IPS-NIHi7 (cell line): Measurements from ENCODE around the gene ATOSB.
A peak's percentile ranks its signal among the peaks of the same experiment; 100 is the strongest.

Experiments used
- DNase-seq: peaks from one replicate; pipeline ENCODE4 v3.0.0; 2012; ENCODE audit warnings: mixed read lengths; ENCODE audit errors: extremely low spot score

ATOSB gene

DNA sequence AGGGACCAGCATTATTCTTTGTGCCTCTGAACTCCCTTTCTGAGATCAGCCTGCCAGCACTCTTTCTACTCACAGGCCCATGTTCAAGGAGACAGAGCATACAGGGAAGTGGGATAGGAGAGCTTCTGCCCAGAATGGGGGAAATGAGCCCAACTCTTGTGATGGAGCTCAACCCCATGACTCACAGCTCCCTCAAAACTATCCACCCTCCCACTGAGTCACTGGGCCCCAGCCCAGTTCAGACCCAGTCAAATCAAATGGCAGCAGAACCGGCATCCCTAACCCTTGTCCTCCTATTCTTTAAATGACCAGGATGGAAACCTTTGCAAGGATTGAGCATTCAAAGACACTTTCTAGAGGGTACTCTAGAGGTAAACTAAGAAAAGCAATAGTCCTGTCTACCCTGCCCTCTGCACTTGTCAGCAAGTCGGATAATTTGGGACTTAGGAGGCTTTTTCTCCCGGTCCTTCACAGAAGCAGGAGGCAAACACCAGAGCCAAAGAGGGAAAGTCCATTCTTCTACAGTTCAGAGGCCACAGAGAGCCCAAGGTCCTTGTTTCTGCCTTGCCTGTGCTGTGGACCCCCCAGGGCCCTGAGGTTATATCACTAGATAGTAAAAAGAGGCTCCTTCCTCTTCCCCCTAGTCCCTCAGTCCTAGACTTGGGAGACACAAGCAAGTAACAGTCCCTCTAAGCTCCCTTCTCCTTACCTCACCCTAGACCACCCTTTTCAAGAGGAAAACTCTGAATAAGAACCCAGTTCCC is 3.2 kb downstream of the ATOSB start:
- no peak for DNase-seq

DNA sequence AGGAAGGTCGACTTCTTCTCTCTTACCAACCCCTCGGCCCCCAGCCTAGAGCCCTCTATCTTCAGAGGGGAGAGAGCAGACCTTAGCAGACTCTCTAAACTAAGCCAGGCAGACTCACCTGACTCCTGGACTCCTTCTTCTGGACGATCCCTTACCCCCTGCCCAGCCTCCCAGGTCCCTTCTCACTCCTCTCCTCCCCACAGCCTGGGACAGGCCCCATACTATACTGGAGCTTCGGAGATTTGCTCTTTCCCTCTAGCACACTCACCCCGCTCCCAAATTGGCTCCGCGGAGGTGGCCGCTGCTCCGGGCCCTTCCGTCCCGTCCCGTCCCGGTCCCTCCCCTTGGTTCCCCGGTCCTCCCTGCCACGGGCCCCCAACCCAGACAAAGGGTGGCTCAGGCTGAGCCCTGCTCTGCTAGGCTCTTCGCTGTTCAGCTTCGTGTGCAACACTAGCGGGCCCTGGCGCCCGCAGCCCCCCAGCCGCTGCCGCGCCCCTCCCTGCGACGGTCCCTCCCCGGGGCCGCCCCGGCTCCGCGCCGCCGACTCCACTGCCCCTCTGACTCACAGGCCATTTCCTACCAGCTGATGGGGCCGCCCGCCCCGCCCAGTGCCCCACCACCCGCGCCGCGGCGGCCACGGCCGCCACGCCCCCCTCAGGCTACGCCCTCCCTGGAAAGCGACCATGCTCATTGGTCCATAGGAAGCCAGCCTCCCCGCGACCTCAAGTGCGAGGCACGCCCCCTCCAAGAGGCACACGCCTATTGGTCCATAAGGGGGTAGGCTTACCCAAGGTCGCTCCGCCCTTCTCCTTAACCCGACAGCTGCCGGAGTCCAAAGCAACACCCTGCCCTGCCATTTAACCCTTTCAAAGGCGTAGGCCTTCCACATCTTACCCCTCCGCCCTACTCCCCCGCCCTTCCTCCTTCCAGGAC is 4.4 kb downstream of the ATOSB start:
- DNase-seq = peak; percentile 95

DNA sequence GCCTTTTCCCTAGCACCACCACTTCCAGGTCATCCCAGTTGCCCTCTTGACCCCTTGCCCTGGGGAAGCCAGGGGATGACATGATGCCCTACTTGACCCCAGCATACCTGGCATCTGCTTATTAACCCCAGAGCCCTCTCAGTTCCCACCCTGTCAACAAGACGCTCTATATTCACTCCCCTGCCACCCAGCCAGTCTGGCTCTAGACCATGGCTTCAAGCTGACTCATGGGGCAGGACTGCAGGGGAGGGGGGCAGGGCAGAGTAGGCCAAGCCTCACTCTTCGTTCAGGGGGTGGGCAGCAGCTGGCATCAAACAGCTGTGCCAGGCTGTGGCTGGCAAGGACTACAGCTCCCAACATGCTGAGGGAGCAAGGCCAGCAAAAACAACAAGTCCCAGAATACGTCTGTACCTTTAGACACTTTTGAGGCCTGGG is 5.3 kb downstream of the ATOSB start:
- DNase-seq = no peak

DNA sequence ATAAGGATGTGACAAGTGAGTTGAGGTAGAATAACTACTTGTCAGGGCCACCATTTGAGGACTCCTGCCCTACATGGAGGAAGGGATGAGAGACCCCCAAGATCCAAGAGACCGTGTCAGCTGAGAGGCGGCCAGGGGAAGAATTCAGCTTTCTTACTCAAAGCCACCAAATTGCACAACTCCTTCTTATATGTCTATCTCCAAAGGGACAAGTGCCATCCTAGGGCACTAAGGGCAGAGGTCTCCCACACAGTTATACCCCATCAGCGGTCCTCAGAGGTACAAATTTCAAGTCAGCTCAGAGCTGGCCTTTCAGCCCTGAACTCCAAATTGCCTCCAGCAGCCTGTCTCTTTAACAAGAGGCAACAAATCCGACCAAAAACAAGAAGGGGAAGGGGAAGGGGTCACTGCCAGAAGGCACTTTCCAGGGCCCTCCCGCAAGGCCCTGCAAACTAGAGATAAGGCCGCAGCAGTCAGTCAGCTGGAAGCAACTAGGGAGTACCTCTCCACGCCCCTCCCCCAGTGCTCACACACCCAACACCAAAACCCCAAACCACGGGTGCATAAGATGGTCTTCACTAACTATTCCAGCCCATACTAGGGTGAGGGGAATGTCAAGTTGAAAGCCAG is 6.6 kb downstream of the ATOSB start:
- DNase-seq = no peak

- DNase-seq = no peak
Observed at GRCh38 chr9:35108461-35108860, 7.2 kb downstream of the ATOSB start.

DNA sequence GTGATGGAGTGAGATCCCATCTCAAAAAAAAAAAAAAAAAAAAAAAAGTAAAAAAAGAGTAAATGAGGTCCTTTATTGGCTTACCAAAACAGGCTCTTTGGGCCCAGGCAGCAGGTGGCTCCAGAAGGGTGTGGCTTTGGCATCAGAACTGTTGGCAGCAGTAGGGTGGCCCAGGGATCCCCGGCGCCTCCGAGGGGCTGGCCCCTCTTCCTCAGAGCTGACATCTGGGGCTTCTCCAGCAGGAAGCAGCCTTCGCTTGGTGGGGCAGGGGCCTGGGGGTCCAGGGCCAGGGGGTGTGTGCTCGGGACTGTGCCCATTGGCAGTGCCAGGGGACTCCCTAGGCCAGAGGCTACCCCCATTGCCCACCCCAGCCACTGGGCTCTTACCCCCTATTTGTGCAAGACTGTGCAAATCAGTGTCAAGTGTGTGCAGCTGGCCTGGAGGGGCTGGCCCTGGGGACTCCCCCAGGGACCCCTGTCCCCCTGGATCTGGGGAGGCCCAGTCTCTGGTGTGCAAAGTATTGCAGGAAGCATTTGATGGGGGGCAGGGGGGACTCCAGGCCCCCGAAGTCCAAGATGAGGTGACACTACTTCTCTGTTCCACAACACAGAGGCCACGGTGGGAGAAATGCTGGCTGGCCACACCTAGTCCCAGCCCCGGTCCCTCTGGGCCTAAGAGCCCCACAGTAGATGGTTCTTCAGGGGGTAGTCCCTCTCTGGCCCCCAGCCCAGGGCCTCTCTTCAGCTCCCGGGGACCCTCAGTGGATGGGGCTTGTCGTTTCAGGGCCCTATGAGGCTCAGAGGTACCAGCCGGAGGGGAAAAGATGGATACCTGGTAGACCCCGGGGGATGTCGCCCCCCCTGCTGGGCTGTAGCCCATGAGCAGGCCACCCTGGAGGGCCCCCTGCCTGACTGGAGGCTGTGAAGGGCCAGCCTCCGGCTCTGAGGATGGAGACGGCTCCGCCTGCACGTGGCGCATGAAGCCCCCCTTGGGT is 8.1 kb downstream of the ATOSB start:
- no peak for DNase-seq

DNA sequence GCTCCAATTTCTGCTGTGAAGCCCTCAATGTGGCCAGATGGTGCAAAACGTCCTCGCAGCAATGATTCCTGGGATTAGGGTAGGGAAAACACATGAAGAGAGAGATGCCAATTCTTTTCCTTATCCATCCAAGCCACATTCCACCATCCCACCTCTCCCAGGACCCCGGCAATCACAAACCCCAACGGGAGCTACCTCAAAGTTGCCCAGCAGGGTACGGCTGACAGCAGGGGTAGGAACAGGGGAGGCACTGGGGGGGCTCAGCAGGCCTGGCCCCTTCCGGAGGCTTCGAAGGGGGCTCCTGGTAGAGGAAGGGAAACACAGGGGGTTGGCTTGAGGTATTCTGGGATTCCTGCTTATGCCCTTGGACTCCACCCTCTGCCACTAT is 9.3 kb downstream of the ATOSB start:
- no peak for DNase-seq

GRCh38 chr9:35105571-35106342 is 9.9 kb downstream of the ATOSB start:
- no peak for DNase-seq

DNA sequence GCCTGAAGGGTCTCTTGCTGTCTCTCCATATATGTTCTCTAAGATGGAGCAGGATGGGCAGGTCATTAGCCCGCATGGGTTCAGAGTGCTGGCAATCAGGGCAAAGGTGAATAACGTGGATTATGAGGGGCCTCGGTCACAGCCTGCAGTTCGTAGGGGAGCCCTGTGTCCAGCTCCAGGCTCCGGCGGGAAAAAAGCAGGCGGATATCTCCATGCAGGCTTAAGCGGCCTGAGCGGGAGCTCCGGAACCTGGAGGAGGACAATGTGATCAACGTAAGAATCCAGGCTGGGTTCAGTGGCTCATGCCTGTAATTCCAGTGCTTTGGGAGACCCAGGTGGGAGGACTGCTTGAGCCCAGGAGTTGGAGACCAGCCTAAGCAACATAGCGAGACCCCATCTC is 10.5 kb downstream of the ATOSB start:
- no peak for DNase-seq

DNA sequence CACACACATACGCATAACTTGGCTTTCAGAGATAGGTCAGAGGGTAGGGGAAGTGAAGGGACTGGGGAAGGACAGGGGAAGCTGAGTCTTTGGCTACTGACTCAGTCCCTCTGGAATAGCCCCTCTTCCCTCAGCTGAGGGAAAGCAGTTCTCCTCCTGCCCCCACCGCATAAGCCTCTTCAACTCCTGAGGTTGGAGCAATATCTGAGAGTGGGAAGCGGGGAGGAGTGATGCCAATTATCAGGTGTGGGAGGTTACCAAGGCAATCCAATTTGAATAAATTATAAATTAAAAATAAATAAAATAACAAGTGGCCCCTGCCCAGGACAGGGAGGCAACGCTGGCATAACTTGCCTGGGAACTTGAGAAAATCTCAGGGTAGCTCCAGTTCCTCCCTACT is 11.1 kb downstream of the ATOSB start:
- no peak for DNase-seq

- DNase-seq = no peak
Observed at GRCh38 chr9:35103660-35104191, 11.9 kb downstream of the ATOSB start.

GRCh38 chr9:35102769-35103659 is 12.6 kb downstream of the ATOSB start, which contains the start of gene STOML2:
Gene STOML2, minus strand, starts transcription at chr9:35103131. Its CDS starts 37 bp downstream, at chr9:35103094.
- DNase-seq = peak; percentile 94

GRCh38 chr9:35102465-35102768 is 13.2 kb downstream of the ATOSB start:
- DNase-seq = peak; percentile 14

- no peak for DNase-seq
Observed at GRCh38 chr9:35097573-35097972, 18.1 kb downstream of the ATOSB start.

GRCh38 chr9:35096035-35096849 is 19.4 kb downstream of the ATOSB start, which contains the start of gene PIGO:
Gene PIGO, minus strand, starts transcription at chr9:35096591. Its CDS starts 1,026 bp downstream, at chr9:35095565.
- peak; percentile 90 for DNase-seq

- DNase-seq = no peak
Observed at GRCh38 chr9:35091536-35091935, 24.1 kb downstream of the ATOSB start.

- no peak for DNase-seq
Observed at GRCh38 chr9:35089434-35089833, 26.2 kb downstream of the ATOSB start.

- DNase-seq = no peak
Observed at GRCh38 chr9:35085078-35085477, 30.6 kb downstream of the ATOSB start.
